Ishikawa (cell line): ENCODE measurements around the gene ARHGEF6.

ENCODE experiments used
- NFIC ChIP-seq: IDR thresholded peaks from 2 replicates; pipeline ENCODE4 v1.6.1; 2012
- TAF1 ChIP-seq: IDR thresholded peaks from 2 replicates; pipeline ENCODE4 v1.6.1; 2012; ENCODE audit warnings: low read depth, mild to moderate bottlenecking
- TEAD4 ChIP-seq: IDR thresholded peaks from 2 replicates; pipeline ENCODE4 v1.6.1; 2012
- TF ChIP-seq, protein P1 (sequence below): IDR thresholded peaks from 2 replicates; pipeline ENCODE4 v1.6.1; 2012; ENCODE audit warnings: low read depth, mild to moderate bottlenecking

DNA sequence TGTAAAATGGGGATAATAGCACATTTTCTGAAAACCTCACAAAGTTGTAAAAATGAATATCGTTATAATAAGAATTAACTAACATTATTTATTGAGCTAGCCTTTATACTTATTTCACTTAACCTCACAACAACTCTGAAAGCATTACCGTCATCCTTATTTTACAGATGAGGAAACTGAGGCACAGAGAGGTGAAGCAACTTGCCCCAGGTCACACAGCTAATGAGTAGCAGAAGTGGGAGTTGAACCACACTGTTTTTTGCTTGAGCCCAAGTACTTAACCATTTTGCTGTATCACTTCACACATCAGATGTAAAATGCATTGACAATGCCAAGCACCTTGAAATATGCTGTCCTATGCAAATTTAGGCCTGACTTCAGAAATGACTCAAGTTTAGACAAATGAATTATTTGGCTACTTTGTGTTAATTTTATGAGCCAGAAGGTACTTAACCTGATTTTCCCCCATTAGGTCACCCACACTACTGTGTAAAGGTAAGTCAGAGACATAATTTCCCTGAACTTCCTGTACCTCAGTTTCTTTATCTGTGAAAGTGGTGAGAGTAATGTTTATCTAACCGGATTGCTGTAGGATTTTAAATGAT, 109.6 kb downstream of the ARHGEF6 start:
- TF ChIP-seq, protein P1, sequence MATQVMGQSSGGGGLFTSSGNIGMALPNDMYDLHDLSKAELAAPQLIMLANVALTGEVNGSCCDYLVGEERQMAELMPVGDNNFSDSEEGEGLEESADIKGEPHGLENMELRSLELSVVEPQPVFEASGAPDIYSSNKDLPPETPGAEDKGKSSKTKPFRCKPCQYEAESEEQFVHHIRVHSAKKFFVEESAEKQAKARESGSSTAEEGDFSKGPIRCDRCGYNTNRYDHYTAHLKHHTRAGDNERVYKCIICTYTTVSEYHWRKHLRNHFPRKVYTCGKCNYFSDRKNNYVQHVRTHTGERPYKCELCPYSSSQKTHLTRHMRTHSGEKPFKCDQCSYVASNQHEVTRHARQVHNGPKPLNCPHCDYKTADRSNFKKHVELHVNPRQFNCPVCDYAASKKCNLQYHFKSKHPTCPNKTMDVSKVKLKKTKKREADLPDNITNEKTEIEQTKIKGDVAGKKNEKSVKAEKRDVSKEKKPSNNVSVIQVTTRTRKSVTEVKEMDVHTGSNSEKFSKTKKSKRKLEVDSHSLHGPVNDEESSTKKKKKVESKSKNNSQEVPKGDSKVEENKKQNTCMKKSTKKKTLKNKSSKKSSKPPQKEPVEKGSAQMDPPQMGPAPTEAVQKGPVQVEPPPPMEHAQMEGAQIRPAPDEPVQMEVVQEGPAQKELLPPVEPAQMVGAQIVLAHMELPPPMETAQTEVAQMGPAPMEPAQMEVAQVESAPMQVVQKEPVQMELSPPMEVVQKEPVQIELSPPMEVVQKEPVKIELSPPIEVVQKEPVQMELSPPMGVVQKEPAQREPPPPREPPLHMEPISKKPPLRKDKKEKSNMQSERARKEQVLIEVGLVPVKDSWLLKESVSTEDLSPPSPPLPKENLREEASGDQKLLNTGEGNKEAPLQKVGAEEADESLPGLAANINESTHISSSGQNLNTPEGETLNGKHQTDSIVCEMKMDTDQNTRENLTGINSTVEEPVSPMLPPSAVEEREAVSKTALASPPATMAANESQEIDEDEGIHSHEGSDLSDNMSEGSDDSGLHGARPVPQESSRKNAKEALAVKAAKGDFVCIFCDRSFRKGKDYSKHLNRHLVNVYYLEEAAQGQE: no peak
- TF ChIP-seq TEAD4 (no peak), NFIC (no peak), TAF1 (no peak)
